Kidney glomerular epithelial cell (primary cell): ENCODE data around the gene OR12D2.
"Not testable (repeated sequence)": the region's sequence is repeated elsewhere in the genome, so short reads cannot be mapped to it uniquely, and the experiment has no call there.

Experiments used
- DNase-seq: peaks from one replicate; lab custom pipeline; 2025; lab: John Stamatoyannopoulos, UW

The OR12D2 gene

GRCh38 chr6:29395331-29395730 lies at the start of gene OR12D2:
Gene OR12D2, plus strand, starts transcription at chr6:29395631. Its CDS starts 1,069 bp downstream, at chr6:29396700.
- no peak for DNase-seq

- not testable (repeated sequence) for DNase-seq
These were observed 46.1 kb upstream of the OR12D2 start for GRCh38 chr6:29349348-29349747.

- DNase-seq = no peak
These were observed 40.5 kb upstream of the OR12D2 start for GRCh38 chr6:29354980-29355379.

GRCh38 chr6:29355603-29356002 lies 39.8 kb upstream of the OR12D2 start:
- no peak for DNase-seq

GRCh38 chr6:29368765-29369164 lies 26.7 kb upstream of the OR12D2 start, which contains the start of gene OR5V1:
Gene OR5V1, minus strand, starts transcription at chr6:29368865. Its CDS starts 12,670 bp downstream, at chr6:29356195.
- no peak for DNase-seq

GRCh38 chr6:29375191-29375590 lies 20.2 kb upstream of the OR12D2 start, which contains the start of gene OR12D3:
Gene OR12D3, minus strand, starts transcription at chr6:29375291. Its CDS starts 4 bp downstream, at chr6:29375287.
- DNase-seq = no peak

- DNase-seq = peak; percentile 23
These were observed 19.4 kb upstream of the OR12D2 start for GRCh38 chr6:29376003-29376402.

- DNase-seq = no peak
These were observed 6.9 kb upstream of the OR12D2 start for GRCh38 chr6:29388533-29388932.

GRCh38 chr6:29399525-29399924 lies 4.1 kb downstream of the OR12D2 start:
- no peak for DNase-seq

- DNase-seq = no peak
These were observed 8.4 kb downstream of the OR12D2 start for GRCh38 chr6:29403801-29404200.

- DNase-seq = peak; percentile 51
These were observed 19.2 kb downstream of the OR12D2 start, which contains the start of gene OR12D1 for GRCh38 chr6:29414588-29414987. Gene OR12D1, plus strand, starts transcription at chr6:29414928.

- DNase-seq = peak; percentile 77
These were observed 24.1 kb downstream of the OR12D2 start for GRCh38 chr6:29419516-29419915.

GRCh38 chr6:29424168-29424567 lies 28.7 kb downstream of the OR12D2 start:
- DNase-seq = no peak

- no peak for DNase-seq
These were observed 29.1 kb downstream of the OR12D2 start for GRCh38 chr6:29424575-29424974.

- no peak for DNase-seq
These were observed 29.6 kb downstream of the OR12D2 start for GRCh38 chr6:29425075-29425474.

GRCh38 chr6:29426654-29427053 lies 31.2 kb downstream of the OR12D2 start:
- no peak for DNase-seq

- DNase-seq = not testable (repeated sequence)
These were observed 41.3 kb downstream of the OR12D2 start for GRCh38 chr6:29436730-29437129.

- DNase-seq = no peak
These were observed 43.6 kb downstream of the OR12D2 start, which contains the start of gene OR10C1 for GRCh38 chr6:29439006-29439405. Gene OR10C1, plus strand, starts transcription at chr6:29439306. Its CDS starts 710 bp downstream, at chr6:29440016.

- DNase-seq = no peak
These were observed 47.3 kb downstream of the OR12D2 start for GRCh38 chr6:29442719-29443118.

GRCh38 chr6:29444031-29444430 lies 48.6 kb downstream of the OR12D2 start:
- not testable (repeated sequence) for DNase-seq
